ENCODE measurements around the gene B4GALT3. TPM values are rescaled to one million over a fixed set of nuclear protein-coding genes. Genes with fewer than 3 reads are reported as not detected.

Gene B4GALT3
- total and polyA plus RNA-seq, 5 donors from 2014 or later, result 68.1 to 104 (median 82.8) TPM

- Histone ChIP-seq H3K27me3 (ENCODE audit: control insufficient read depth, insufficient read depth, low read length) (no peaks in the 10 kb centered on the region), H3K9me3 (ENCODE audit: control insufficient read depth in 2 of 2, low read length in 2 of 2) (no peaks in the 10 kb centered on the region), H3K4me3 (ENCODE audit: low read depth, low read length) (no peak overlapping the region), H3K27ac (ENCODE audit: insufficient read depth, low read length, poor library complexity, severe bottlenecking) (no peak overlapping the region), H3K4me1 (ENCODE audit: control insufficient read depth, insufficient read depth, low read length, poor library complexity, severe bottlenecking) (no peaks in the 10 kb centered on the region), H3K36me3 (ENCODE audit: control insufficient read depth, insufficient read depth, low read length) (no peaks in the 10 kb centered on the region)
- no peak overlapping the region for H3K4me3 Mint-ChIP-seq
- no peak overlapping the region for H3K27ac Mint-ChIP-seq
- H3K36me3 Mint-ChIP-seq, result no peaks in the 10 kb centered on the region
- H3K9me3 Mint-ChIP-seq, result no peaks in the 10 kb centered on the region
- ATAC-seq (ENCODE audit: low read depth in 2 of 2) (no peak), DNase-seq (peak; percentile 23 to 67 (median 51))
- peaks cover 0 to 14% (median 8%) of the 10 kb centered on the region in 4 donors for H3K4me1 Mint-ChIP-seq
- H3K27me3 Mint-ChIP-seq, result no peaks in the 10 kb centered on the region
Observed at GRCh38 chr1:161139766-161140165, 37.5 kb downstream of the B4GALT3 start.

- Histone ChIP-seq H3K27me3 (ENCODE audit: control insufficient read depth, insufficient read depth, low read length) (no peaks in the 10 kb centered on the region), H3K9me3 (ENCODE audit: control insufficient read depth in 2 of 2, low read length in 2 of 2) (no peaks in the 10 kb centered on the region), H3K4me1 (ENCODE audit: control insufficient read depth, insufficient read depth, low read length, poor library complexity, severe bottlenecking) (peaks cover 5% of the 10 kb centered on the region), H3K27ac (ENCODE audit: insufficient read depth, low read length, poor library complexity, severe bottlenecking) (no peak overlapping the region), H3K36me3 (ENCODE audit: control insufficient read depth, insufficient read depth, low read length) (no peaks in the 10 kb centered on the region), H3K4me3 (ENCODE audit: low read depth, low read length) (no peak overlapping the region)
- H3K4me1 Mint-ChIP-seq, result peaks cover 0 to 14% (median 8%) of the 10 kb centered on the region in 4 donors
- H3K4me3 Mint-ChIP-seq, result peak overlapping the region in 1 of 4 donors; percentile 10
- no peaks in the 10 kb centered on the region for H3K36me3 Mint-ChIP-seq
- peak overlapping the region; percentile 59 to 81 (median 64) for H3K27ac Mint-ChIP-seq
- no peak for DNase-seq
- no peaks in the 10 kb centered on the region for H3K27me3 Mint-ChIP-seq
- no peaks in the 10 kb centered on the region for H3K9me3 Mint-ChIP-seq
- ATAC-seq (ENCODE audit: low read depth in 2 of 2), result no peak
Observed at GRCh38 chr1:161138431-161138830, 38.9 kb downstream of the B4GALT3 start.

- Mint-ChIP-seq H3K27ac (peak overlapping the region in 1 of 3 donors; percentile 64), H3K4me3 (no peak overlapping the region)
Observed at GRCh38 chr1:161137881-161138280, 39.4 kb downstream of the B4GALT3 start.

GRCh38 chr1:161133220-161133740, 44.0 kb downstream of the B4GALT3 start:
- H3K27ac Mint-ChIP-seq, result no peak overlapping the region
- no peak for DNase-seq
- H3K27me3 Mint-ChIP-seq, result no peaks in the 10 kb centered on the region
- H3K27me3 ChIP-seq (ENCODE audit: control insufficient read depth, insufficient read depth, low read length), result no peaks in the 10 kb centered on the region
- H3K36me3 Mint-ChIP-seq, result peaks cover 8% of the 10 kb centered on the region
- H3K36me3 ChIP-seq (ENCODE audit: control insufficient read depth, insufficient read depth, low read length), result peaks cover 11% of the 10 kb centered on the region
- no peaks in the 10 kb centered on the region for H3K9me3 ChIP-seq (ENCODE audit: control insufficient read depth in 2 of 2, low read length in 2 of 2)
- peaks cover 0 to 1% (median 0%) of the 10 kb centered on the region in 7 donors for H3K9me3 Mint-ChIP-seq
- peak overlapping the region; percentile 98 for H3K4me3 ChIP-seq (ENCODE audit: low read depth, low read length)
- peaks cover 22 to 49% (median 31%) of the 10 kb centered on the region in 4 donors for H3K4me1 Mint-ChIP-seq
- H3K4me3 Mint-ChIP-seq, result no peak overlapping the region
- no peak for ATAC-seq (ENCODE audit: low read depth in 2 of 2)
- H3K27ac ChIP-seq (ENCODE audit: insufficient read depth, low read length, poor library complexity, severe bottlenecking), result peak overlapping the region; percentile 89
- peaks cover 40% of the 10 kb centered on the region for H3K4me1 ChIP-seq (ENCODE audit: control insufficient read depth, insufficient read depth, low read length, poor library complexity, severe bottlenecking)

More at GRCh38 chr1:161137881-161138280, 39.4 kb downstream of the B4GALT3 start:
- no peaks in the 10 kb centered on the region for H3K36me3 ChIP-seq (ENCODE audit: control insufficient read depth, insufficient read depth, low read length)
- H3K27me3 Mint-ChIP-seq, result no peaks in the 10 kb centered on the region
- no peaks in the 10 kb centered on the region for H3K9me3 ChIP-seq (ENCODE audit: control insufficient read depth in 2 of 2, low read length in 2 of 2)
- peaks cover 10% of the 10 kb centered on the region for H3K4me1 ChIP-seq (ENCODE audit: control insufficient read depth, insufficient read depth, low read length, poor library complexity, severe bottlenecking)
- H3K27ac ChIP-seq (ENCODE audit: insufficient read depth, low read length, poor library complexity, severe bottlenecking), result no peak overlapping the region
- H3K4me3 ChIP-seq (ENCODE audit: low read depth, low read length), result no peak overlapping the region
- no peaks in the 10 kb centered on the region for H3K9me3 Mint-ChIP-seq
- H3K27me3 ChIP-seq (ENCODE audit: control insufficient read depth, insufficient read depth, low read length), result no peaks in the 10 kb centered on the region
- no peak for ATAC-seq (ENCODE audit: low read depth in 2 of 2)
- no peak for DNase-seq
- H3K36me3 Mint-ChIP-seq, result no peaks in the 10 kb centered on the region
- H3K4me1 Mint-ChIP-seq, result peaks cover 0 to 14% (median 8%) of the 10 kb centered on the region in 4 donors

GRCh38 chr1:161132410-161133219, 44.7 kb downstream of the B4GALT3 start, which contains the start of gene DEDD:
Gene DEDD, minus strand, starts transcription at chr1:161132667. Its CDS starts 8,205 bp downstream, at chr1:161124462.
- no peaks in the 10 kb centered on the region for H3K27me3 Mint-ChIP-seq
- peak within 1 kb of the TSS; percentile 89 for H3K27ac ChIP-seq (ENCODE audit: insufficient read depth, low read length, poor library complexity, severe bottlenecking)
- H3K36me3 Mint-ChIP-seq, result peaks cover 14% of the 10 kb centered on the region
- H3K9me3 Mint-ChIP-seq, result peaks cover 0 to 1% (median 0%) of the 10 kb centered on the region in 7 donors
- H3K4me1 Mint-ChIP-seq, result peaks cover 19 to 54% (median 35%) of the 10 kb centered on the region in 4 donors
- H3K4me3 ChIP-seq (ENCODE audit: low read depth, low read length), result peak within 1 kb of the TSS; percentile 98
- no peaks in the 10 kb centered on the region for H3K9me3 ChIP-seq (ENCODE audit: control insufficient read depth in 2 of 2, low read length in 2 of 2)
- DNase-seq, result peak; percentile 89 to 97 (median 92)
- H3K4me1 ChIP-seq (ENCODE audit: control insufficient read depth, insufficient read depth, low read length, poor library complexity, severe bottlenecking), result peaks cover 40% of the 10 kb centered on the region
- H3K27me3 ChIP-seq (ENCODE audit: control insufficient read depth, insufficient read depth, low read length), result no peaks in the 10 kb centered on the region
- H3K36me3 ChIP-seq (ENCODE audit: control insufficient read depth, insufficient read depth, low read length), result peaks cover 18% of the 10 kb centered on the region
- peak; percentile 96 to 97 for ATAC-seq (ENCODE audit: low read depth in 2 of 2)
- H3K27ac Mint-ChIP-seq, result peak within 1 kb of the TSS in 2 of 3 donors; percentile 89 to 95
- peak within 1 kb of the TSS in 1 of 4 donors; percentile 80 for H3K4me3 Mint-ChIP-seq

GRCh38 chr1:161131523-161132409, 45.5 kb downstream of the B4GALT3 start:
- Mint-ChIP-seq H3K4me1 (peaks cover 24 to 62% (median 41%) of the 10 kb centered on the region in 4 donors), H3K27me3 (no peaks in the 10 kb centered on the region), H3K9me3 (peaks cover 0 to 1% (median 0%) of the 10 kb centered on the region in 7 donors), H3K4me3 (peak overlapping the region in 1 of 4 donors; percentile 80), H3K36me3 (peaks cover 20% of the 10 kb centered on the region), H3K27ac (peak overlapping the region in 2 of 3 donors; percentile 89 to 95)
- Histone ChIP-seq H3K9me3 (ENCODE audit: control insufficient read depth in 2 of 2, low read length in 2 of 2) (no peaks in the 10 kb centered on the region), H3K4me3 (ENCODE audit: low read depth, low read length) (peak overlapping the region; percentile 68), H3K36me3 (ENCODE audit: control insufficient read depth, insufficient read depth, low read length) (peaks cover 23% of the 10 kb centered on the region), H3K27ac (ENCODE audit: insufficient read depth, low read length, poor library complexity, severe bottlenecking) (peak overlapping the region; percentile 89), H3K4me1 (ENCODE audit: control insufficient read depth, insufficient read depth, low read length, poor library complexity, severe bottlenecking) (peaks cover 40% of the 10 kb centered on the region), H3K27me3 (ENCODE audit: control insufficient read depth, insufficient read depth, low read length) (no peaks in the 10 kb centered on the region)
- DNase-seq (no peak), ATAC-seq (ENCODE audit: low read depth in 2 of 2) (no peak)

- no peak for DNase-seq
- Mint-ChIP-seq H3K36me3 (peaks cover 28% of the 10 kb centered on the region), H3K4me3 (peak overlapping the region in 2 of 4 donors; percentile 80 to 86), H3K4me1 (peaks cover 32 to 66% (median 49%) of the 10 kb centered on the region in 4 donors), H3K9me3 (peaks cover 0 to 1% (median 0%) of the 10 kb centered on the region in 7 donors), H3K27ac (peak overlapping the region in 2 of 3 donors; percentile 59 to 89), H3K27me3 (no peaks in the 10 kb centered on the region)
- Histone ChIP-seq H3K27me3 (ENCODE audit: control insufficient read depth, insufficient read depth, low read length) (no peaks in the 10 kb centered on the region), H3K4me1 (ENCODE audit: control insufficient read depth, insufficient read depth, low read length, poor library complexity, severe bottlenecking) (peaks cover 40% of the 10 kb centered on the region), H3K9me3 (ENCODE audit: control insufficient read depth in 2 of 2, low read length in 2 of 2) (no peaks in the 10 kb centered on the region), H3K4me3 (ENCODE audit: low read depth, low read length) (peak overlapping the region; percentile 68), H3K27ac (ENCODE audit: insufficient read depth, low read length, poor library complexity, severe bottlenecking) (peak overlapping the region; percentile 89), H3K36me3 (ENCODE audit: control insufficient read depth, insufficient read depth, low read length) (peaks cover 31% of the 10 kb centered on the region)
- no peak for ATAC-seq (ENCODE audit: low read depth in 2 of 2)
Observed at GRCh38 chr1:161130266-161130665, 47.0 kb downstream of the B4GALT3 start.
